Activated CD8-positive, alpha-beta memory T cell treated with anti-CD3 and anti-CD28 coated beads, Interleukin-2, amount 50 U/mL, for 24 hours (primary cell): ENCODE measurements around the gene KSR2.

Experiments
- DNase-seq: peaks from one replicate; pipeline ENCODE4 v3.0.0-alpha.2; 2020; ENCODE audit errors: extremely low read depth

KSR2 gene

GRCh38 chr12:117498256-117498655 lies 470.5 kb downstream of the KSR2 start:
- no peak for DNase-seq

- no peak for DNase-seq
Measured at GRCh38 chr12:117497407-117497806, 471.4 kb downstream of the KSR2 start.

GRCh38 chr12:117494833-117495655 lies 473.7 kb downstream of the KSR2 start:
- DNase-seq, result no peak

- no peak for DNase-seq
Measured at GRCh38 chr12:117491711-117492110, 477.1 kb downstream of the KSR2 start.

- no peak for DNase-seq
Measured at GRCh38 chr12:117490130-117490529, 478.7 kb downstream of the KSR2 start.

GRCh38 chr12:117489671-117490070 lies 479.1 kb downstream of the KSR2 start:
- no peak for DNase-seq

GRCh38 chr12:117486840-117487659 lies 481.7 kb downstream of the KSR2 start:
- no peak for DNase-seq

GRCh38 chr12:117485984-117486839 lies 482.6 kb downstream of the KSR2 start:
- DNase-seq, result no peak

- DNase-seq, result no peak
Measured at GRCh38 chr12:117484901-117485300, 483.9 kb downstream of the KSR2 start.

GRCh38 chr12:117483501-117483900 lies 485.3 kb downstream of the KSR2 start:
- no peak for DNase-seq

- no peak for DNase-seq
Measured at GRCh38 chr12:117481470-117481869, 487.3 kb downstream of the KSR2 start.

GRCh38 chr12:117476341-117476740 lies 492.4 kb downstream of the KSR2 start:
- no peak for DNase-seq

- no peak for DNase-seq
Measured at GRCh38 chr12:117473856-117474255, 494.9 kb downstream of the KSR2 start.

- DNase-seq, result no peak
Measured at GRCh38 chr12:117472983-117473382, 495.8 kb downstream of the KSR2 start.

GRCh38 chr12:117470804-117471203 lies 498.0 kb downstream of the KSR2 start:
- no peak for DNase-seq

- DNase-seq, result no peak
Measured at GRCh38 chr12:117469883-117470483, 498.8 kb downstream of the KSR2 start.

GRCh38 chr12:117468016-117468415 lies 500.8 kb downstream of the KSR2 start:
- no peak for DNase-seq

- no peak for DNase-seq
Measured at GRCh38 chr12:117467588-117467987, 501.2 kb downstream of the KSR2 start.

GRCh38 chr12:117466677-117467362 lies 502.0 kb downstream of the KSR2 start:
- no peak for DNase-seq

- DNase-seq, result no peak
Measured at GRCh38 chr12:117461732-117462131, 507.1 kb downstream of the KSR2 start.

GRCh38 chr12:117459229-117459628 lies 509.6 kb downstream of the KSR2 start:
- DNase-seq, result no peak
